SK-N-SH (cell line): Measurements from ENCODE around the gene MRPL23. TPM values are rescaled to one million over a fixed set of nuclear protein-coding genes. Genes with fewer than 3 reads are reported as not detected.
A peak's percentile ranks its signal among the peaks of the same experiment; 100 is the strongest.
"Not testable (repeated sequence)": the region's sequence is repeated elsewhere in the genome, so short reads cannot be mapped to it uniquely, and the experiment has no call there.

Experiments
- CTCF ChIA-PET: fragments of 300-600, 350-600 bp; formaldehyde crosslinking; extraction: SDS; loops from one replicate; lab custom pipeline; 2021; lab: Yijun Ruan, JAX
- POLR2A ChIA-PET: fragments of 350-600 bp; sonication (Branson Sonifier 250); formaldehyde crosslinking; extraction: SDS; loops from one replicate; lab custom pipeline; 2020; ENCODE audit warnings: antibody characterized with exemption, inconsistent platforms; lab: Yijun Ruan, JAX
- DNase-seq: peaks from one replicate; pipeline ENCODE4 v3.0.0; 2012
- H2AFZ ChIP-seq: fragments of 200-600 bp; sonication (generic); 2 replicates; pipeline ENCODE4 v1.8.1; 2016; ENCODE audit warnings: antibody characterized with exemption, mild to moderate bottlenecking, low read depth
- H3F3A ChIP-seq: fragments of 200-600 bp; sonication (generic); replicated peaks from 2 replicates; pipeline ENCODE3; 2016; ENCODE audit warnings: antibody characterized with exemption, mild to moderate bottlenecking; ENCODE audit not compliant: insufficient read depth
- H3K27ac ChIP-seq, 2 experiments: fragments of 200-500 bp in 1 of 2; fragments of 200-600 bp in 1 of 2; sonication (Bioruptor generic) in 1 of 2; sonication (generic), shearing (Covaris generic) in 1 of 2; 2 replicates each; pipeline versions ENCODE4 v1.5.1 to v1.6.1; 2014 to 2016; ENCODE audit warnings: low read depth in 2 of 2, inconsistent platforms in 1 of 2, low read length in 1 of 2, mild to moderate bottlenecking in 1 of 2, mixed read lengths in 1 of 2
- H3K27me3 ChIP-seq: fragments of 200-600 bp; sonication (generic), shearing (Covaris generic); 2 replicates; pipeline ENCODE4 v1.6.1; 2016; ENCODE audit warnings: mixed run types; ENCODE audit not compliant: insufficient read depth
- H3K36me3 ChIP-seq, 2 experiments: fragments of 200-500 bp in 1 of 2; fragments of 200-600 bp in 1 of 2; sonication (Bioruptor generic) in 1 of 2; sonication (generic) in 1 of 2; replicated peaks in 1 of 2; 2 replicates each; pipeline versions ENCODE3 to v1.5.1; 2014 to 2016; ENCODE audit warnings: low read length in 1 of 2, mild to moderate bottlenecking in 1 of 2; ENCODE audit not compliant: insufficient read depth in 2 of 2, control insufficient read depth in 1 of 2
- H3K4me1 ChIP-seq, 2 experiments: fragments of 200-500 bp in 1 of 2; fragments of 200-600 bp in 1 of 2; sonication (Bioruptor generic) in 1 of 2; sonication (generic), shearing (Covaris generic) in 1 of 2; 2 replicates each; pipeline versions ENCODE4 v1.5.1 to v1.6.1; 2014 to 2016; ENCODE audit warnings: low read depth in 1 of 2, low read length in 1 of 2, mixed run types in 1 of 2; ENCODE audit not compliant: insufficient read depth in 2 of 2, control insufficient read depth in 1 of 2
- H3K4me2 ChIP-seq: fragments of 200-600 bp; sonication (generic), shearing (Covaris generic); 2 replicates; pipeline ENCODE4 v1.6.1; 2017; ENCODE audit warnings: mixed run types
- H3K4me3 ChIP-seq, 2 experiments: fragments of 200-500 bp in 1 of 2; fragments of 200-600 bp in 1 of 2; sonication (Bioruptor generic) in 1 of 2; sonication (generic), shearing (Covaris generic) in 1 of 2; 2 replicates each; pipeline versions ENCODE4 v1.5.1 to v1.8.1; 2014 to 2016; ENCODE audit warnings: low read depth in 2 of 2, inconsistent platforms in 1 of 2, low read length in 1 of 2, mild to moderate bottlenecking in 1 of 2, mixed read lengths in 1 of 2, moderate library complexity in 1 of 2
- H3K79me2 ChIP-seq: fragments of 200-600 bp; sonication (generic); 2 replicates; pipeline ENCODE4 v1.8.1; 2017; ENCODE audit warnings: mild to moderate bottlenecking; ENCODE audit not compliant: insufficient read depth
- H3K9ac ChIP-seq: fragments of 200-600 bp; sonication (generic); 2 replicates; pipeline ENCODE4 v1.6.1; 2017; ENCODE audit warnings: mixed run types
- H3K9me2 ChIP-seq: fragments of 200-600 bp; sonication (generic); 2 replicates; pipeline ENCODE4 v1.6.1; 2017; ENCODE audit warnings: mixed run types
- H3K9me3 ChIP-seq: fragments of 200-600 bp; sonication (generic); 2 replicates; pipeline ENCODE4 v1.6.1; 2017; ENCODE audit warnings: mixed run types, mild to moderate bottlenecking, moderate library complexity
- H4K20me1 ChIP-seq: fragments of 200-600 bp; sonication (generic); 2 replicates; pipeline ENCODE4 v1.6.1; 2017; ENCODE audit warnings: mild to moderate bottlenecking, mixed run types; ENCODE audit not compliant: insufficient read depth
- CHD2 ChIP-seq: fragments of 150-350 bp; IDR thresholded peaks from 2 replicates; pipeline ENCODE4 v1.6.1; 2018; ENCODE audit warnings: low read length; ENCODE audit not compliant: partially characterized antibody
- ELF1 ChIP-seq: IDR thresholded peaks from 2 replicates; pipeline ENCODE4 v1.4.0; 2012
- FOXJ3 ChIP-seq: sonication (generic); formaldehyde crosslinking; IDR thresholded peaks from 2 replicates; pipeline ENCODE4 v1.5.1; 2020; ENCODE audit warnings: mild to moderate bottlenecking, missing genetic modification reagents
- GABPA ChIP-seq: IDR thresholded peaks from 2 replicates; pipeline ENCODE4 v1.4.0; 2012; ENCODE audit warnings: low read depth, mild to moderate bottlenecking
- GATA2 ChIP-seq: sonication (generic); formaldehyde crosslinking; IDR thresholded peaks from 2 replicates; pipeline ENCODE4 v1.5.0; 2020; ENCODE audit warnings: mild to moderate bottlenecking, missing genetic modification reagents
- NRF1 ChIP-seq: IDR thresholded peaks from 2 replicates; pipeline ENCODE4 v1.6.1; 2012; ENCODE audit warnings: low read depth, mild to moderate bottlenecking, low read length
- SIN3A ChIP-seq: IDR thresholded peaks from 2 replicates; pipeline ENCODE4 v1.6.1; 2012; ENCODE audit warnings: low read depth, mild to moderate bottlenecking, low read length, moderate library complexity, borderline replicate concordance
- SMC3 ChIP-seq: IDR thresholded peaks from 2 replicates; pipeline ENCODE4 v1.6.1; 2012; ENCODE audit warnings: low read depth, low read length, improper control_type of control experiment
- TAF1 ChIP-seq: IDR thresholded peaks from 2 replicates; pipeline ENCODE4 v1.6.1; 2012; ENCODE audit warnings: low read depth, mild to moderate bottlenecking, low read length, moderate library complexity, borderline replicate concordance
- TCF12 ChIP-seq: IDR thresholded peaks from 2 replicates; pipeline ENCODE4 v1.4.0; 2012
- WGBS: methylation state at CpG from one replicate; pipeline ENCODE4 v1.1.6; 2017; ENCODE audit warnings: low lambda C conversion rate; 5-methylcytosine and 5-hydroxymethylcytosine counted together
- polyA plus RNA-seq, 3 experiments: library from polyadenylated mRNA; depleted of rRNA; stranded (reverse); fragments of >200 nt; gene quantifications; 2 replicates each; pipeline ENCODE4 v1.2.3, GENCODE V29; 2012
- TF ChIP-seq, protein P1 (sequence below): fragments of 200-600 bp; sonication (generic); IDR thresholded peaks from 2 replicates; pipeline ENCODE4 v1.6.1; 2017; ENCODE audit warnings: antibody characterized with exemption, mild to moderate bottlenecking, moderate library complexity
- TF ChIP-seq, protein P2 (sequence below): IDR thresholded peaks from 2 replicates; pipeline ENCODE4 v1.6.1; 2012; ENCODE audit warnings: mild to moderate bottlenecking, low read depth, low read length, moderate library complexity
- TF ChIP-seq, protein P3 (sequence below): fragments of 150-350 bp; IDR thresholded peaks from 2 replicates; pipeline ENCODE4 v1.6.1; 2016; ENCODE audit warnings: mild to moderate bottlenecking, low read depth, low read length
- TF ChIP-seq, protein P4 (sequence below): IDR thresholded peaks from 2 replicates; pipeline ENCODE4 v1.4.0; 2012; ENCODE audit warnings: low read depth, borderline replicate concordance

MRPL23 gene
- polyA plus RNA-seq, 1 of the 3 experiments (the other 2 are of a cell fraction): 264 TPM

DNA sequence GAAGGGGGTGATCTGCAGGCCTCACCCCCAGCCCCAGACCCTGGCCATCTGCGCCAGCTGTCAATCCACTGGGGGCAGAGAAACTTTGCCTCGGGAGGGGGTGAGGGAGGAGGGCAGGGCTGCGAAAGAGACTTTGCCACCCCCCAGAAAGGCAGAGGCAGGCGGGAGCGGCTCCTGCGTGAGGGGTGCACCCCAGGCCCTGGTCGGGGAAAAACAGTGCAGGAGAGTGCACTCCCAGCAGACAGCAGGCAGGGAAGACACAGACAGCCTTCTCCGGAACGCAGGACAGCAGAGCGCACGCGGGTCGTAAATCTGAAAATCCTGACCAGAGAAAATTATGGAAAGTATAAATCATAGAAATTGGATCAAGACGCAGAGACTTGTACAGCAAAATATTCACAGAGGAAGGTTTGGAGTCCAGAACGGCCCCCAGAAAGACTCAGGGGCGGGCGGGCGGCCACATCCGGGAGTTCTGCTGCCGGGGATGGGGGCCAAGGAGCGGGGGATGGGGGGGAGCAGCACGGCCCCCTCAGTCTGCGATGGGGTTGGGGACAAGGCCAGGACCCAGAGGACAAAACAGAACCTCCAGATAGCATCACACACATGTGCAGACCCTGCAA lies 8.0 kb upstream of the MRPL23 start:
- peak; percentile 84 for DNase-seq
- Histone ChIP-seq H3K9me2 (no peaks in the 10 kb centered on the region), H3K9ac (no peak overlapping the region), H3K4me3 (no peak overlapping the region), H3K36me3 (no peaks in the 10 kb centered on the region), H3K4me1 (peaks cover 0 to 23% of the 10 kb centered on the region in 2 experiments; a peak in 1 of 4 replicates), H3K9me3 (no peaks in the 10 kb centered on the region), H3K27ac (0 out of 4 replicates have a peak overlapping the region, but pooled peaks of 1 of the 2 experiments have one; percentile 26), H3K27me3 (no peaks in the 10 kb centered on the region), H2AFZ (no peak overlapping the region), H4K20me1 (no peaks in the 10 kb centered on the region), H3K79me2 (no peaks in the 10 kb centered on the region), H3F3A (peaks cover 4% of the 10 kb centered on the region), H3K4me2 (no peak overlapping the region)
- POLR2A ChIA-PET: no interaction called here
- TF ChIP-seq SMC3: no peak
- no peak for TF ChIP-seq SIN3A
- TF ChIP-seq GABPA: no peak
- TF ChIP-seq TAF1: no peak
- TF ChIP-seq CHD2: no peak
- TF ChIP-seq TCF12: no peak
- no peak for TF ChIP-seq NRF1
- TF ChIP-seq, protein P1, sequence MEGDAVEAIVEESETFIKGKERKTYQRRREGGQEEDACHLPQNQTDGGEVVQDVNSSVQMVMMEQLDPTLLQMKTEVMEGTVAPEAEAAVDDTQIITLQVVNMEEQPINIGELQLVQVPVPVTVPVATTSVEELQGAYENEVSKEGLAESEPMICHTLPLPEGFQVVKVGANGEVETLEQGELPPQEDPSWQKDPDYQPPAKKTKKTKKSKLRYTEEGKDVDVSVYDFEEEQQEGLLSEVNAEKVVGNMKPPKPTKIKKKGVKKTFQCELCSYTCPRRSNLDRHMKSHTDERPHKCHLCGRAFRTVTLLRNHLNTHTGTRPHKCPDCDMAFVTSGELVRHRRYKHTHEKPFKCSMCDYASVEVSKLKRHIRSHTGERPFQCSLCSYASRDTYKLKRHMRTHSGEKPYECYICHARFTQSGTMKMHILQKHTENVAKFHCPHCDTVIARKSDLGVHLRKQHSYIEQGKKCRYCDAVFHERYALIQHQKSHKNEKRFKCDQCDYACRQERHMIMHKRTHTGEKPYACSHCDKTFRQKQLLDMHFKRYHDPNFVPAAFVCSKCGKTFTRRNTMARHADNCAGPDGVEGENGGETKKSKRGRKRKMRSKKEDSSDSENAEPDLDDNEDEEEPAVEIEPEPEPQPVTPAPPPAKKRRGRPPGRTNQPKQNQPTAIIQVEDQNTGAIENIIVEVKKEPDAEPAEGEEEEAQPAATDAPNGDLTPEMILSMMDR: no peak
- TF ChIP-seq GATA2: no peak
- no peak for TF ChIP-seq ELF1
- TF ChIP-seq, protein P2, sequence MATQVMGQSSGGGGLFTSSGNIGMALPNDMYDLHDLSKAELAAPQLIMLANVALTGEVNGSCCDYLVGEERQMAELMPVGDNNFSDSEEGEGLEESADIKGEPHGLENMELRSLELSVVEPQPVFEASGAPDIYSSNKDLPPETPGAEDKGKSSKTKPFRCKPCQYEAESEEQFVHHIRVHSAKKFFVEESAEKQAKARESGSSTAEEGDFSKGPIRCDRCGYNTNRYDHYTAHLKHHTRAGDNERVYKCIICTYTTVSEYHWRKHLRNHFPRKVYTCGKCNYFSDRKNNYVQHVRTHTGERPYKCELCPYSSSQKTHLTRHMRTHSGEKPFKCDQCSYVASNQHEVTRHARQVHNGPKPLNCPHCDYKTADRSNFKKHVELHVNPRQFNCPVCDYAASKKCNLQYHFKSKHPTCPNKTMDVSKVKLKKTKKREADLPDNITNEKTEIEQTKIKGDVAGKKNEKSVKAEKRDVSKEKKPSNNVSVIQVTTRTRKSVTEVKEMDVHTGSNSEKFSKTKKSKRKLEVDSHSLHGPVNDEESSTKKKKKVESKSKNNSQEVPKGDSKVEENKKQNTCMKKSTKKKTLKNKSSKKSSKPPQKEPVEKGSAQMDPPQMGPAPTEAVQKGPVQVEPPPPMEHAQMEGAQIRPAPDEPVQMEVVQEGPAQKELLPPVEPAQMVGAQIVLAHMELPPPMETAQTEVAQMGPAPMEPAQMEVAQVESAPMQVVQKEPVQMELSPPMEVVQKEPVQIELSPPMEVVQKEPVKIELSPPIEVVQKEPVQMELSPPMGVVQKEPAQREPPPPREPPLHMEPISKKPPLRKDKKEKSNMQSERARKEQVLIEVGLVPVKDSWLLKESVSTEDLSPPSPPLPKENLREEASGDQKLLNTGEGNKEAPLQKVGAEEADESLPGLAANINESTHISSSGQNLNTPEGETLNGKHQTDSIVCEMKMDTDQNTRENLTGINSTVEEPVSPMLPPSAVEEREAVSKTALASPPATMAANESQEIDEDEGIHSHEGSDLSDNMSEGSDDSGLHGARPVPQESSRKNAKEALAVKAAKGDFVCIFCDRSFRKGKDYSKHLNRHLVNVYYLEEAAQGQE: no peak
- TF ChIP-seq, protein P3, sequence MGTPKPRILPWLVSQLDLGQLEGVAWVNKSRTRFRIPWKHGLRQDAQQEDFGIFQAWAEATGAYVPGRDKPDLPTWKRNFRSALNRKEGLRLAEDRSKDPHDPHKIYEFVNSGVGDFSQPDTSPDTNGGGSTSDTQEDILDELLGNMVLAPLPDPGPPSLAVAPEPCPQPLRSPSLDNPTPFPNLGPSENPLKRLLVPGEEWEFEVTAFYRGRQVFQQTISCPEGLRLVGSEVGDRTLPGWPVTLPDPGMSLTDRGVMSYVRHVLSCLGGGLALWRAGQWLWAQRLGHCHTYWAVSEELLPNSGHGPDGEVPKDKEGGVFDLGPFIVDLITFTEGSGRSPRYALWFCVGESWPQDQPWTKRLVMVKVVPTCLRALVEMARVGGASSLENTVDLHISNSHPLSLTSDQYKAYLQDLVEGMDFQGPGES: no peak
- TF ChIP-seq, protein P4, sequence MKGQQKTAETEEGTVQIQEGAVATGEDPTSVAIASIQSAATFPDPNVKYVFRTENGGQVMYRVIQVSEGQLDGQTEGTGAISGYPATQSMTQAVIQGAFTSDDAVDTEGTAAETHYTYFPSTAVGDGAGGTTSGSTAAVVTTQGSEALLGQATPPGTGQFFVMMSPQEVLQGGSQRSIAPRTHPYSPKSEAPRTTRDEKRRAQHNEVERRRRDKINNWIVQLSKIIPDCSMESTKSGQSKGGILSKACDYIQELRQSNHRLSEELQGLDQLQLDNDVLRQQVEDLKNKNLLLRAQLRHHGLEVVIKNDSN: no peak
- TF ChIP-seq FOXJ3 (CRISPR knock-in tag): no peak
- 45% methylated on average over 14 of the region's 23 CpGs for WGBS
- CTCF ChIA-PET: interaction anchor here (1.3 to 2.3 kb wide), 3 partner anchors 9 to 56 kb away, joined by 3 to 14 read pairs (median 4); no protein-coding TSS in a partner anchor

DNA sequence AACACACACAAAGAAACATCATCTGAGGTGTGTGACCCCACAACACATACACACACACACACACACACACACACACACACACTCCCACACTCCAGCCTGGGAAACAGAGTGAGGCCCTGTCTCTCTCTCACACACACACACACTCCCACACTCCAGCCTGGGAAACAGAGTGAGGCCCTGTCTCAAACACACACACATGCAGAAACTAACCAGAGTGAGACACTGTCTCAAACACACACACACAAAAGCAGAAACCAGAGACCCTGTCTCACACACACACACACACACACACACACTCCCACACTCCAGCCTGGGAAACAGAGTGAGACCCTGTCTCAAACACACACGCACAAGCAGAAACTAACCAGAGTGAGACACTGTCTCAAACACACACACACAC lies 7.3 kb upstream of the MRPL23 start:
- H3K27ac ChIP-seq, H3K9me3 ChIP-seq, H3K79me2 ChIP-seq, H3K4me3 ChIP-seq, H3K4me2 ChIP-seq, CTCF ChIA-PET, H3K9me2 ChIP-seq, H3K9ac ChIP-seq, H3F3A ChIP-seq, POLR2A ChIA-PET, H3K36me3 ChIP-seq, DNase-seq, H2AFZ ChIP-seq, H3K27me3 ChIP-seq, H4K20me1 ChIP-seq: not testable (repeated sequence)
- H3K4me1 ChIP-seq: peaks cover 0 to 24% of the 10 kb centered on the region in 2 experiments; a peak in 1 of 4 replicates
- 67% methylated on average over 1 of the region's 1 CpG for WGBS
